GDM1 (cell line): ENCODE results near the gene PTPRK.
"Not testable (repeated sequence)": the region's sequence is repeated elsewhere in the genome, so short reads cannot be mapped to it uniquely, and the experiment has no call there.

ENCODE experiments used
- DNase-seq: peaks from one replicate; lab custom pipeline; 2025; lab: John Stamatoyannopoulos, UW

Gene PTPRK

DNA sequence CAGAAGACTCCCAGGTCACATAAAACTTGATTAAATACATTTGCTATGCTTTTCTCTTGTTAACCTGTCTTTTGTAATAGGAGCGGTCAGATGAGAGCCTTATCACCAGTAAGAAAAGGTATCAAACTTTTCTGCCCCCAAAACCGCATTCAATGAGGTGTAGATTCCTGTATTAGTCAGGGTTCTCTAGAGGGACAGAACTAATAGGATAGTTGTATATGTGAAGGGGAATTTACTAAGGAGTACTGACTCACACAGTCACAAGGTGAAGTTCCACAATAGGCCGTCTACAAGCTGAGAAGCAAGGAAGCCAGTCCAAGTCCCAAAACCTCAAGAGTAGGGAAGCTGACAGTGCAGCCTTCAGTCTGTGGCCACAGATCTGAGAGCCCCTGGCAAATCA lies 32.7 kb downstream of the PTPRK start:
- no peak for DNase-seq

DNA sequence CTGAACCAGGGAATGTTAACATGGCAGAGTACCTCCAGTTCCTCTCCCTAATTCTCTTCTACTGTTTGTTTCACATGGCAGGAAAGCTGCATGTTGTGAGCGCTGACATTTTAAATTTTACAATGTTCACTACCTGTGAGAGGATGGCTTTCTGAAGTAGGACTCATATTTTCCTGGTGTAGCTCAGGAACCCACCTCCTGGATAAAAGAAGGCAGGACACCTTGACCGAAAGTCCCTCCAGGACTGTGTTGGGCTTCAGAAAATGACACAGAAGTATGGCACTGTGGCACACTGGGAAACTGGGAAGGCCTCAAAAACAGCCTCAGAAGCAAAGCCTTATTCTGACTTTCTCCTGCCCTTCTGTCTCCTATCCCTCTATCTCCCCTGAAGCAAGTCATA lies 33.3 kb downstream of the PTPRK start:
- no peak for DNase-seq

DNA sequence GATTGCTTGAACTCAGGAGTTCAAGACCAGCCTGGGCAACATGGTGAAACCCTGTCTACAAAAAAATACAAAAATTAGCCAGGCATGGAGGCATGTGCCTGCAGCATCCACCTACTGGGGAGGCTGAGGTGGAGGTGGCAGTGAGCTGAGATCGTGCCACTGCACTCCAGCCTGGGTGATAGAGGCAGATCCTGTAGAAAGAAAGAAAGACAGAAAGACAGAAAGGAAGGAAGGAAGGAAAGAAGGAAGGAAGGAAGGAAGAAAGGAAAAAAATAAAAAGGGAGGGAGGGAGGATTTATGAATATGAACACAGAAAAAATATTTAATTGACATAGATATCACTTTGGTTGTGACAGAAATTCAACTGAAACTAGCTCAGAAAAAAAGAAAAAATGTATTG lies 33.8 kb downstream of the PTPRK start:
- DNase-seq: not testable (repeated sequence)

DNA sequence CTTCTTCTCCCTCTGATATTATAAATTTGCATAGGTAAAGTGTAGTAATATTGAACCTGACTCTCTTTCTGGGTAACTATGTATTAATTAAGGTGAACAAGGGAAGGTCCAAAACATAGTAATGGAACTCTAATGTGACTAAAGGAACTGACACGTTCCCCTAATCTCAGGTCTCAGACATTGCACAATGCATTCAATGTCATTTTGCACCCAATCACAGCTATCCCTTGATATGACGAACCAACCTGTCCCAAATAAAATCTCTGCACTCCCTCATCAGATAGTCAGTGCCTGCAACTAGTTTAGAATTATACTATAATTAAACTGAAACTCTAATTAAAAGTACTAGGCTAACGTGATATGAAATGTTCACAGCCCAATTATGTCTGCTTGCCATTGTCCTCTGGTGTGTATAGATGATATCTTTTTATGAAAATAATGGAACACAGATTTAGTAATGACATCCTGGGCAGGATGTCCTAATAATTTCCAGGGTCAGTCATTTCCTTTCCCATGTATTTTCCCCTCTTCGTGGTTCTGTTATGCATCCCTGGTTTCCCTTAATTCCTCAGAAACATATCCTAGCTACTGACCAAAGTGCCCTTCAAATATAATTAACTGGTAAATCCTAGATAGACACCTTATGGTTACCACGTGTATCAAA lies 36.8 kb downstream of the PTPRK start:
- no peak for DNase-seq

DNA sequence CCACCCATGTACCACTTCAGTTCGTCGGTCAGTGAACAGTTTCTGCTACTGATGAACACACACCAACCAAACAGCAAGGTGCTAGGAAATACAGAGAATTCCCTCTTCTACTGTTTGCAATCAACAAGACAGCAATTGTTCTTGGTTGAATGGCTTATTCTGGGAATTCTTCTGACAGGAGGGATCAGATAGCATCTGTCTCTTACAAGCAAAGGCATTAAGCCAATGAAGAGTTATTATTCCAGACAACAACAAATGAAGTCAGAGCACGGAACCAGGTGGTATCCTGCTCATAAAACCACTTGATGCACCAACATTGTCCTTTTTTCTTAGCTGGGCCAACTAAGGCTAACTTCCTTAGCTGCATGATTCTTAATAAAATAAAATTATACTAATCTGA lies 37.8 kb downstream of the PTPRK start:
- DNase-seq: no peak

DNA sequence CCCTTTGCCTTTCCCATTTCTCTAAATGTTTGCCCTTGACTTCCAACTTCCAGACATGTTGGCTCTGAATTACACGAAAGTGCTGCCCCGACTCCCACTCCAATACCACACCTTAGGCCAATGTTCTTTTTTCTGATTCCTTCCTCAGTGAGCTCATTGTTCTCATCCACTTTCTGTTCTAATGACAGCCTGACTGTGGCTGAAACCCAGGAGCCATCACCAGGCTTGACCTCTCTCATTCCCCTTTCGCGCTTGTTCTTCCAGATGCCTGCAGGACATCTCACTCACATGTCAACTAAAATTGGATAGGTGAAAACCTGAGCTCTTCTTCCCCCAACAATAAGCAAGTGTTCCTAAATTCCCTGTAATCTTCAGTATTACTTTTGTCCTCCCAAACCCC lies 40.4 kb downstream of the PTPRK start:
- DNase-seq: no peak

DNA sequence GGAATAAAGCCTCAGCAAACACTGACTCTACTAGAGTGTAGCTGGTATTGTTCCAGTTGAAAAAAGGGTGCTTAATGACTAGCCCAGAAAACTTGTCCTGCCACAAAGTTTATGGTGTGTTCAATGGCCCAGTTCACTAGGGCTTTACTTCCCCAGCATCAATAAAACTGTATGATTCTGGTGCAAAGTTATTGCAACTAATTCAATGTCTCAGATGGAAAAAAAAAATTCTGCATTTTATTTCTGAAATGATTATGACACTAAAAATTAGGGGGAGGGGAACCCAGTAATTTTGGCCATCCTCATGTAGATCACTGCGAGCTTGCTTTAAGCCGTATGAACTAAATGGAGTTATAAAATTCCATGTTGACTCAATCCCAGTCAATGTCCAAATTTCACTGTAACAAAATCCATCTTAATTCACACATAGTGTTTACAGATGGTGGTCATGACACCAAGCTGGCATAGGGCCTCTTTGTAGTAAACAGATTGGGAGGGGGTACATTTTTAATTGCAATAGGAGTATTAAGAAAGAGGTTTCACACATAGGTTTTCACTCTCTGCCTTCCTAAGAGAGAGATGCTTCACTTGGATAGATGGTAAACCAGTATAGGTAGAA lies 41.2 kb downstream of the PTPRK start:
- DNase-seq: no peak

DNA sequence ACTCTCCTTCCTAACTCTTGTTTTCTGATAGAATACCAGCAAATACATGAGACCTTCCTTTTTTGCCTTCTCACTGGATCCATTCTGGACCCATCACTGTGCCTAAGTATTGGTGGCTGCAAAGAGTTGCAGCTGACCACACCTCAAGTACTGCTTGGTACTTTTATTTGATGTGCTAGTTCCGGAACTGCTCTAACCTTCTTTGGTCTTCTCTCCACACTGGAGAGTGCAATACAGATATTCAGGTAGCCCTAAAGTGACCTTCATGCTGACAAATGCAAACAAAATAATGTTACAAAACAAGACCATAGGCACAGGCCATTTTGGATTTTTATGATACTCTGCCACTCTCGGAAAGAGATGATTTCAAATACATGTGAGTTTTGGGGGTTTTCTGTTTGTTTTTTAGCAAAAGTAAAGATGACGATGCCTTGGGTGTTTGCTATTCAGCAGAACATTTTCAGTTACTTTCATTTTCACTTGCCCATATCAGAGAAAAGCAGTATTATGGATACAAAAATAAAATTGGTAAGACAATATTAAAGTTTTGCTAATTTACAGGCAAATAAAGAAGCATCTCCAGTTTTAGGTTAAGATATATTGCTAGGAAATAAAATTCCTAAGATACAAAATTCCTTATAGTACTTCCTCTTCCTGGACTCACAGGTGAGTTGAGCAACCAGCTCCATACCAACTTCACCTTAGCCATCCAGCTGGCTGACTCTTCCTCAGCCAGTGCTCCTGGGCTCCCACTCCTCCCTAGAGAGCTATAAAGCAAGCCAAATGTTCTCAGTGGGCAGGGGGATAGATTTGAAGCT lies 42.0 kb downstream of the PTPRK start:
- DNase-seq: no peak

DNA sequence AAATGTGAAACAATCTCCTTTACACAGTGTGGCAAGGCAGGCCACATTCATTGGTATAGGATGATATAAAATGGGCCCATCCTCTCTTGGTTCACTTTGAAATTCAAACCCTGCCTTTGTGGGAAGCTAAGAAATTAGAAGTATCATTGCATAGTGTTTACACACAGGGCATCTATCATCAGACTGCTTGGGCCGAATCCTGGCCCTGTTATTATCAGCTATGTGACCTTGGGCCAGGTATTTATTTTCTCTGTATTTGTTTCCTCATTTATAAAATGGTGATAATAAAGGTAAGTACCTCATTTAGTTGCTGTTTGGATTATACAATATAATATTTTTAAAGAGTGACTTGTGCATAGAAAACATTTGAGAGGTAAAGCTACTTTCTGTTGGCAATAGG lies 45.5 kb downstream of the PTPRK start:
- DNase-seq: no peak

DNA sequence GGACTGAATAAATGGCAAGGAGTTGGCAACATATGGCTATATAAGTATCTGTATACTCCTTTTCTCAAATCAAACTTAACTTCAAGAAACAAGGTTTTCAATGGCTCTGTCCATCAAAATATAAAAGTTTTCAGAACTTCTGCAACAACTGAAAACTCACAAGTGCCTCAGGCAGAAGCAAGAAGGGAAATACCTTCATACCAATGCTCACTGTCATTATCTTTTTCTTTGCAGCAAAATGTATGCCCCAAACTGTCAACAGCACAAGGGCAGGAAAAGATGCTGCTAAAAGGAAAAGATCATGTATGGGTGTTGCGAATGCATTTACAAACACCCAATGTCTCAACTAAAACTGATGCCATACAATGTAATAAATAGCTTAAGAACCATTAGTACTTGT lies 45.9 kb downstream of the PTPRK start:
- DNase-seq: no peak

DNA sequence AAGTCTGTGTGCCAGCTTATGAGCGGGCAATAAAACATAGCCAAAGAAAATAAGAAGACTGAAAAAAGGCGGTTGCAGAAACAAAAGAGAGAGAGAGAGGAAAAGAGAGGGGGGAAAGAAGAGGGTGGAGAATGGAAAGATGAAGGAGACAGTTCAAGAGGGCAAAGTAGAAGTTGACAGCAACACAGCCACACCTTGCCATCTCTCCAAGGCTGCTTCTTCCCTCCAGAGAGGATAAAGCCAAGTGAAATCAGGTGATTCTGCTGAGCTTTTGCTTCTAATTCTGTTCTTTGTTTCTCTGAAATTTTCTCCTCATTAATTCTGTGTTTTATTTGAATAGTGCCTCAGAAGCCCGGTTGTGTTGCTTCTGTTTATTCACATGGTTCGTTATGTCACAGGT lies 48.5 kb downstream of the PTPRK start:
- DNase-seq: no peak

DNA sequence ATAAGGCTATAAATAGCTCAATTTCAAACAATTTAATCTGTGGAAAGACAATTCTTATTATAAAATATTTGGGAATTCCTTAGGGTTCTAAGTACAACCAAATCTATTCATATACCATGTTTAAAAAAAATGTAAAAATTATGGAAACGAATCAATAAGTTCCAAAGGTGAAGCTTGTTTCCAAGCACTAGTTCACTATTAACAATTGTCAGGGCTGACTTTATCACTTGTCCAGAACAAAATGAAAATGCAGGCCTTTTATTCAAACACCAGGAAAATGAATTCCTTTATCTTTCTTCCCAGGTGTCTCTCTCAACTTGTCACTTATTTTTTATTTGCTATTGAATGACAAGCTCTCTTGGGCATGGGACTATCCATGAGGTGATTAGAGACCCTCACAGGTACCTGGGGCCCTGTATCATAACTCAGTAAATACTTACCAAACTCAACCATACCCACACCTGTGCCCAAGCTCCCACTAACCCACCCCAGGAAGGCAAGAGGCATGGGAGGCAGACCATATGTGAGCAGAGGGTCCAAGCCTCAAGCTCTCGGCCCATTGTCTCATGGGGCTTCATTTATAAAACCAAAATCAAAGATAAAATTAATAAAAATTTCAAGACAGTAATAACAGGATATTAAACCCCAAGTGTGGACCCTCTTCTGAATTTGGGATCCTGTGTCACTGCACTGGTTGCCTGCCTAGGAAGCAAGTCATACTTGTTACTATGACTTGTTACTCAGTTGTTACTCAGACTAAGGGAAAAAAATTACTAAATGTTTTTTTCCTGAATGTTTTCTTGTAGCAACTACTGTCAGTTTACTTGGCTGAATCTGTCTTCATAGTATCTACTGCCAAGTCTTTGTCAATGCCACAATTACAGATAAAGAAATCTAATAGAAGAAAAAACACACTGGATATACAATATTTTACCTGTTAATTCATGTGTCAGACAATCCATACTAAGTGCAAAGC lies 54.7 kb downstream of the PTPRK start:
- no peak for DNase-seq

DNA sequence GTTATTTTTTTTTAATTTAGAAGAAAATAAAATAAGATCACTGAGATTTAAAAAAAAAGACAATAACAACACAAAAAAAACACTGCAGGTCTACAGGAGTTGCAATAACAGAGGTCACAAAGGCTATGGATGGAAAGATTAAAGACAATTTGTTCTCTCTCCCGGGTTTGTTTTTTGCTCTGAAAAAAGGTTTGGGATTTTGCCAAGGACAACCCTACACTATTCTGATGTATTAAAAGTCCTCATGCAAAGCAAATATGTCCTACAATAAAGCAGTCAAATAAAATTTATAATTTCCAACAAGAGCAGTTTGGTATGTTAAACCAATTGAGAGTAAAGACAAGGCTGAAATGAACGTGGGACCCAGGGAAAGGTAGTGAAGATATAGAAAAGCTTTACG lies 55.6 kb downstream of the PTPRK start:
- no peak for DNase-seq

DNA sequence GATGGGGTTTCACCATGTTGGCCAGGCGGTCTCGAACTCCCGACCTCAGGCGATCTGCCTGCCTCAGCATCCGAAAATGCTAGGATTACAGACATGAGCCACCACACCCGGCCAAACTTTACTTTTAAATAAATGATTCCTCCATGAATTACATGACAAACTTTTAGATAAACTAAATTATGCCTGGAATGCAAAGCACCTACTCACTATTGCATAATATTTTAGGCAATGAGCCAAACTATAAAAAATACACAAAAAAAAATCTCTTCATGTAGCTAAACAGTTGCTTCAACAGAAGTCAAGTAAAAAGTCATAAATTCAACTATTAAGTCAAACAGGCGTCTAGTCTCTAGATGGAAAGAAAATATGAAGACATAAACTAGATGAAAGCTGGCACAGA lies 56.5 kb downstream of the PTPRK start:
- DNase-seq: no peak

DNA sequence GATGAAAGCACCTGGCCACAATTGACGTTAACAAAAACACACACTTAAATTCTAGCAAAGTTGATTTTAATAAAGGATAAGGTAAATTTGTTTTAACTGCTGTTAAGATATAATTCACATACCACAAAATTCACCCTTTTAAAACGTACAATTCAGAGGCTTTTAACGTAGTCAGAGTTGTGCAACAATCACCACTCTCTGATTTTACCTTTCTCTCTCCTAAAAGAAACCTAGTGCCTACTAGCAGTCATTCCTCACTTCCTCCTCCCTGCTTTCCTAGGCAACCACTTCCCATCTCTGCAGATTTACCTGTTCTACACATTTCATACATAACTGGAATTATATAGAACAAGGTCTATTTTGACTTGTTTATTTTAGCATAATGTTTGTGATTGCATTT lies 58.9 kb downstream of the PTPRK start:
- no peak for DNase-seq

DNA sequence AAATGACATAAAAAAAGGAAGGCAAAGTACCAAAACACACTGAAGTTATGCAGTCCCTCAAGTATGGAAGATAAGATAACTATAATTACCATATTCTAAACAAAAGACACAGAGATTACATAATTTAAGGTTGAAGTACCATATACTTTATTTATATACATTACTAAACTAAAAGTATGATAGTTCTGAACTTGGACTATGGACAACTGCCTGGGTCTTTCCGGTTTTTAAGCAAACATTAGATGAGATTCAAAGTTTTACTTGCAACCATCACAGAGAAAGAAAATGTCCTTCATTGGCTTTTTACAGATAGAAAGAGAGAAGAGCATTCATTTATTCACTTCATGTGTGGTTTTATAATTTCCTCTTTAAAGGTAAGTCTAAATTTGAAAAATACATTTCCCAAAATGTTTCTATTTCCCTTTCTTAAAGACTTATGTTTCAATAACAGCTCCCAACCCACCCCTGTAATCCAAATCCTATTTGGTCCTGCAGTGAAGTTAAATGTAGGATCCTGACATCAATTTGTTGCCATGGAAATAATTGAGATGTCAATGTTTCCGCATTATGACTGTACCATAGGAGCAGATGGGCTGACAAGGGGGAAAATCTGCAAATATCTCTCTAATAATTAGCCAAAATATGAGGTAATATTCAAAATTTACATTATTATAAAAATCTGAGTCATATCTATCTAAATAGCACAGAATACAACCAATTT lies 63.7 kb downstream of the PTPRK start:
- DNase-seq: no peak

DNA sequence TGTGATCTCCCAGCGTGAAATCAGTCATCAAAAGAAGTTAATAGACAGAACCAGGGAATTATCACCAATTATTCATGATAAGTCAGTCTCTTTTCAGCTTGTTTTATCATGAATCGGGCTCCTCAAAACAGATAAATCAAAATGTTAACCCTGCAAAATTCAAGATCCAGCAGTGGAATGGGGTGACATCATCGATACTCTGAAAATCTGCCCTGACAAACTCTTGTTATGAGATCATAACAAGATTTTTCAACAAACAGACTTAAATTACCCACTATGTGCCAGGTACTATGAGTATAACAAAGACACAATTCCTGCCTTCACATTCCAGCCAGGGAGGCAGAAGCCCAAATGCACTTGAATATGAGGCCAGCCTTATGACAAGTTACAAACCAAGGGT lies 64.4 kb downstream of the PTPRK start:
- DNase-seq: no peak

DNA sequence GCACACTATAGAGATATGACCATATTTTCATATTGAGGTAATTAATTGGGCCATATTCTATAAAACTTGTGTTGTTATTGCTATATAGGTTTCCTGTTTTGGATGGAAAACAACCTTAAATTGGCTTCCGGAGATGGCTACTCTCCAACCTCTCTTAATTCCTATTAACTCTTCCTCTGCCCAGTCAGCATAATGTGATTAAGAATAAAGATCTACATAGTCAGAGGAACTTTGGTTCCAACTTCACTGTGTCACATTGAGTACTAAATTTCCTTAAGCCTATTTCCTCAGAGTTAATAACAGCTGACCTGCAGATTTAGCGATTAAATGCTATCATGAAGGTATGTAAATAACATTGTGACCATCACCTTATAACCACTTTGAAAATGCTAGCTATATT lies 67.7 kb downstream of the PTPRK start:
- no peak for DNase-seq

DNA sequence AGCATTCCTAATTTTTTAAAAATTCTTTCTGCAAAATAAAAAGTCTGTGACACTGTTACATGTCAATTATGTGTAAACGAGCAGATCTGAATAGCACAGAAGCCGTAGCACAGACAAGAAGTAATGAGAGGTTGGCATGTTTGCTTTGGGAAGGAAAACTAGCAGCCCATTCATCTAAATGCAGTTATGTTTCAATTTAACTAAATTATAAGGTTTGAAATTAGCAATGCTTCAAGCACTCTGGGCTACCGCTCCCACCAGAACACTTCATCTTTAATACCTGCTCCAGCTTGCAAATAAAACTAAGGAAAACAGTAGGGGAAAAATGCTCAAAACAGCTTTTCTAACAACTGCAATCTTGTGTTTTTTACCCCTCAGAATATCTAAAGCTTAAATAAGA lies 73.9 kb downstream of the PTPRK start:
- DNase-seq: no peak

DNA sequence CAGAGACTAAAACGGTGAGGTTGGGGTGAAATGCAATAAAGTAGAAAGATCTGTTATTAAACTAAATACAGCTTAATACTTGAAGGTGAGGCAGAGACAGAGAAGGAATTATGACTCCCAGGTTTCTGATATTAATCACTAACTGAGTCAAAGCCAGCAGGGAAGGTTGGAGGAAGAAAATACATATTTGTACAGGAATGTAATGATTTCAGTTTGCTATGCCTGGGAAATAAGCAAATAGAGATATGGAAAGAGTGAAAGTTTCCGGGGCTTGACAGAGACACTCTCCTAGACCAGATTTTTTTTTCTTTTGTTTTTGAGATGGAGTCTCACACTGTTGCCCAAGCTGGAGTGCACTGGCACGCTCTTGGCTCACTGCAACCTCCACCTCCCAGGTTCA lies 76.8 kb downstream of the PTPRK start:
- DNase-seq: no peak

DNA sequence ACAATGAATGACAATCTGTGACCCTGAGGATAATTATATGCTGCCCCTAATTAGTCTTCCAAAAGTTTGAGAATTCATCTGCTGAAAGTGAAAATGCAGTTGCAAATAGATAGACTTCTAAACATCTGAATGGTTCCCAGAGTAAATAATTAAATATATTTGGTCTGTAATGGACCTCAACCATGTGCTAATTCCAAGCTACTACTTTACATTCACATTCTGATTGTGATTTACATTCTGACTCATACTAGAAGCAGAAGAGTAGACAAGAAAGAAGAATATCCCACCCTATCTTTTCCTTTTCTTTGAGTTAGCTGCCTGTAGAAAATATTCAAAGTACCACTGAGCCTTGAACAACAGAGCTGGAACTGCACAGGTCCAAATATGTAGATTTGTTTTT lies 80.8 kb downstream of the PTPRK start:
- no peak for DNase-seq

DNA sequence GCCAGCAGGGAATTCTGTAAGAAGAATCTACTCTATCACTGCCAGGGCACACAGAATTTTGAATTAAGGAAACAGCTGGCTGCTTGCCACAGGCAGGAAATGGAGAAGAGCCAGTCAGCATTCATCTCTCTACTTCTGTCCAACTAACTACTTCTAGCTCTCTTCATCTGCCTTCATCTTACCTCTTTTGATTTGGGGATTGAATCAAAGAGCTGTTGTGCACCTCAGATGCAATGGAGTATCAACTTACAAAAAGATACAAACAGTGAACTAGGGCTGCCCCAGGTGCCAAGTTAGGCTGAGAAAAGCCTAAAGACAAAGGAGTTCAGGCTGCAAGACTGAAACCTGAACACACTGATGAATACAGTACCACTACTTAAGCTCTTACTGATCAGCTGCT lies 82.0 kb downstream of the PTPRK start:
- DNase-seq: no peak
